ENCODE data around the gene RSRC2.

The RSRC2 gene

DNA sequence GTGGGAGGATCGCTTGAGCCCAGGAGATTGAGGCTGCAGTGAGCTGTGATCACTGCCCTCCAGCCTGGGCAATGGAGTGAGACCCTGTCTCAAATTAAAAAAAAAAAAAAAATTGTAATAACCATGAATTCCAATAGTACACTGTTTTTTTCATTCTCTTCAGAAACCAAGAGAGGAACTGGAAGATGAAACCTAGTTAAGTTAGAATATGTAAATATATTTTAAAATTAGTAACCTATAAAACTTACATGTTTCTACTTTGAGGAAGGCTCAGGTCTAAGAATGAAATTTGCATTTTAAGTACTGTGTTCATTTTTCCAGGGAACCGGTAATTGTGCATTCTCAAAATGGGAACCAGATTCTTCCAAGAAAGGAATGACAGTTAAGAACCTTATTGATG lies 19.1 kb upstream of the RSRC2 start:
- Histone ChIP-seq H3K36me3 (ENCODE audit: control insufficient read depth, insufficient read depth, low read length) (peaks cover 6% of the 10 kb centered on the region; the same call in 1 of the 2 replicates), H3K4me3 (ENCODE audit: low read length) (no peak overlapping the region), H3K4me1 (ENCODE audit: control insufficient read depth, insufficient read depth, low read length) (no peaks in the 10 kb centered on the region), H3K9me3 (ENCODE audit: control insufficient read depth, insufficient read depth, low read length) (no peaks in the 10 kb centered on the region), H3K27me3 (ENCODE audit: control insufficient read depth, insufficient read depth, low read length) (no peaks in the 10 kb centered on the region), H3K27ac (ENCODE audit: low read length) (no peak overlapping the region)
- no peak for DNase-seq (ENCODE audit: low read depth, low spot score)
- no CpG with 5 or more reads among the region's 2 CpGs for WGBS (ENCODE audit: insufficient coverage, insufficient read length)

DNA sequence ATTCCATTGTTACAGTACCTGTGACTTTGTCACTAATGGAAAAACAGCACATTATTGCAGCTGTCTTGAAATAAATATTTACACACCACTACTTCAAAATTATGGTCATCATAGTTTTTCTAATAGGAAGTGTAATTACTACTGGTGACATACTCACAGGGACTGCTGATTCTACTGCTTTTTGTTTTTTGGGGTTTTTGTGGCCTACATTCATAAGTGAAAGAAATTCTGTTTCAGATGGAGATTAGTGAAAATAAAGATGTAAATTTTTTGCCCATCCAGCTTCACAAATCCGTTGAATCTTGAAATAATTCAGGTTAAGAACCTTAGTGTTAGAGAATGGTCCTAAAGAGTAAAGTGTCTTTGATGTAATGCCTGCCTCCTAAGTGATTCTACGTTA lies 17.8 kb upstream of the RSRC2 start:
- no CpG with 5 or more reads among the region's 2 CpGs for WGBS (ENCODE audit: insufficient coverage, insufficient read length)
- H3K9me3 ChIP-seq (ENCODE audit: control insufficient read depth, insufficient read depth, low read length), result no peaks in the 10 kb centered on the region
- no peaks in the 10 kb centered on the region for H3K4me1 ChIP-seq (ENCODE audit: control insufficient read depth, insufficient read depth, low read length)
- no peaks in the 10 kb centered on the region for H3K27me3 ChIP-seq (ENCODE audit: control insufficient read depth, insufficient read depth, low read length)
- DNase-seq (ENCODE audit: low read depth, low spot score), result no peak
- H3K4me3 ChIP-seq (ENCODE audit: low read length), result no peak overlapping the region
- no peak overlapping the region for H3K27ac ChIP-seq (ENCODE audit: low read length)
- H3K36me3 ChIP-seq (ENCODE audit: control insufficient read depth, insufficient read depth, low read length), result peaks cover 4% of the 10 kb centered on the region; the same call in 1 of the 2 replicates

DNA sequence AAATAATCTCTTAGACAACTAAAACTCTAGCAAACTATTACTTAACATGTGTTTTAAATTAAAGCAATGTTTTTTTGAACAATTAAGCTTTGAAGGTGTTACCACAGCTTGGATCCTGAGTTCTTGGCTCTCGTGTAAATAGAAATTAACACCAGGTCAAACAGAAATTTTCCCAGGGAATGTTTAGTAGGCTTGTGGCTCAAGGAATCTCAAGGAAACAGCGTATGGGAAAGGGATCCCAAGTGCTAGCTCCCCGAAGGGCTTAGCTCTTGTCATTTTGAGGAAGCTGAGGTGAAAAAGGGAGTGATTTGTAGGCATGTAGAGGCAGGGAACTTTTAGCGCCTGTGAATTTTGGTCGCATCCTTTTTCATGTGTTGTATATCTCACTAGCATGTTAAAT lies 11.8 kb upstream of the RSRC2 start:
- H3K9me3 ChIP-seq (ENCODE audit: control insufficient read depth, insufficient read depth, low read length), result no peaks in the 10 kb centered on the region
- peaks cover 6% of the 10 kb centered on the region; the same call in 1 of the 2 replicates for H3K36me3 ChIP-seq (ENCODE audit: control insufficient read depth, insufficient read depth, low read length)
- no peak for DNase-seq (ENCODE audit: low read depth, low spot score)
- H3K27me3 ChIP-seq (ENCODE audit: control insufficient read depth, insufficient read depth, low read length), result no peaks in the 10 kb centered on the region
- H3K4me1 ChIP-seq (ENCODE audit: control insufficient read depth, insufficient read depth, low read length), result no peaks in the 10 kb centered on the region; the same call in 1 of the 2 replicates
- H3K27ac ChIP-seq (ENCODE audit: low read length), result no peak overlapping the region
- WGBS (ENCODE audit: insufficient coverage, insufficient read length), result no CpG with 5 or more reads among the region's 5 CpGs
- H3K4me3 ChIP-seq (ENCODE audit: low read length), result no peak overlapping the region

DNA sequence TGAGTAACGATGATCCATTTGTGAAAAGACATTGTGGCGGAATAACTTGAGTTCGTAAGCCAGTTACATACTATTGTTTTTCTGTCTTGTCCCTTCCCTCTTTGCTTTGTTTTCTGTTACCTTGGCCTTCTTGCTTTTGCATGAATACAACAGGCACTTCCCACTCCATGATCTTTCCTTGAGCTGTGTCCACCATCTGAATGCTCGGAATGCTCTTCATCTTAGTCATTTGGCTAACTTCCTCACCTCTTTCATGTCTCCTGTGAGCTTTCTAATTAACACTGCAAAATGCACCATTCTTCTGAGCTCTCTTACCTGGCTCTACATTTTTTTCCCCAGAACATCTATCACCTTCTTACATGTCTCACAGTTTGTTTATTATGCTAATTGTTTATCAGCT lies 10.3 kb upstream of the RSRC2 start:
- H3K4me1 ChIP-seq (ENCODE audit: control insufficient read depth, insufficient read depth, low read length), result no peaks in the 10 kb centered on the region; the same call in 1 of the 2 replicates
- no peaks in the 10 kb centered on the region for H3K9me3 ChIP-seq (ENCODE audit: control insufficient read depth, insufficient read depth, low read length)
- H3K27me3 ChIP-seq (ENCODE audit: control insufficient read depth, insufficient read depth, low read length), result no peaks in the 10 kb centered on the region
- peaks cover 2% of the 10 kb centered on the region; the same call in 1 of the 2 replicates for H3K36me3 ChIP-seq (ENCODE audit: control insufficient read depth, insufficient read depth, low read length)
- no peak overlapping the region for H3K4me3 ChIP-seq (ENCODE audit: low read length)
- no peak overlapping the region for H3K27ac ChIP-seq (ENCODE audit: low read length)
- no peak for DNase-seq (ENCODE audit: low read depth, low spot score)
- WGBS (ENCODE audit: insufficient coverage, insufficient read length), result no CpG with 5 or more reads among the region's 4 CpGs

DNA sequence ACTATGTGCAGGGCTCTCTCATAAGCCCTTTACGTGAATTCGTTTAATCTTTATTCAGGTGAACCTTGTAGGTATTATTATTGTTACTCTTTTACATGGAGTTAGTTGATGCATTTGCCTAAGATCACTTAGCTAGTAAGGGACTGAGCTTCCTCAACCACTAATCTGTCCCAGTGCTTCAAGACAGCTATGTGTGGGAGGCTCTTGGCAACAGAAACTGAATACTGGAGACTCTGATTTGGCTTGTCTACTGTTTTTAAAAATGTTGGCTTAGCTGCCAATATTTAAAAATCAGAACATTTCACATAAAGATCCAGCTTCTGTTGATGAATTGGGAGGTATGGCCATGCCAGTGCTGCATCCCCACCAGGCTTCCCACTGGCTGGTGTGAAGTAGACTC lies 7.1 kb upstream of the RSRC2 start:
- Histone ChIP-seq H3K27me3 (ENCODE audit: control insufficient read depth, insufficient read depth, low read length) (no peaks in the 10 kb centered on the region), H3K36me3 (ENCODE audit: control insufficient read depth, insufficient read depth, low read length) (no peaks in the 10 kb centered on the region; the same call in 1 of the 2 replicates), H3K27ac (ENCODE audit: low read length) (no peak overlapping the region), H3K4me1 (ENCODE audit: control insufficient read depth, insufficient read depth, low read length) (no peaks in the 10 kb centered on the region), H3K9me3 (ENCODE audit: control insufficient read depth, insufficient read depth, low read length) (no peaks in the 10 kb centered on the region), H3K4me3 (ENCODE audit: low read length) (no peak overlapping the region)
- no peak for DNase-seq (ENCODE audit: low read depth, low spot score)
- no CpG with 5 or more reads among the region's 2 CpGs for WGBS (ENCODE audit: insufficient coverage, insufficient read length)

DNA sequence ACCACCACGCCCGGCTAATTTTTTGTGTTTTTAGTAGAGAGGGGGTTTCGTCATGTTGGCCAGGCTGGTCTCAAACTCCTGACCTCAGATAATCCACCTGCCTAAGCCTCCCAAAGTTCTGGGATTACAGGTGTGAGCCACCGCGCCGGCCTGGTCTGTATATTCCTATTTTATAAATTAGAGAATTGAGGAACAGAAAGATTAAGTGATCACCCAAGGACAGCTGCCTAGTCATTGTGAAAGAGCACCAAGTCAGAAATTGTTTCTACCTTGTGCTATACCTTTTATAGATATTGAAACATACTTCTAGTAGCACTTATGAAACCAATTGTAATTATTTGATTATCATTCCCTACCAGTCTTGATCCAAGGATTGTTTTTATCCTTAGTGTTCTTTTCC lies 2.3 kb upstream of the RSRC2 start:
- H3K27ac ChIP-seq (ENCODE audit: low read length), result no peak overlapping the region
- H3K4me1 ChIP-seq (ENCODE audit: control insufficient read depth, insufficient read depth, low read length), result no peaks in the 10 kb centered on the region
- no peak for DNase-seq (ENCODE audit: low read depth, low spot score)
- WGBS (ENCODE audit: insufficient coverage, insufficient read length), result no CpG with 5 or more reads among the region's 6 CpGs
- no peaks in the 10 kb centered on the region; the same call in 1 of the 2 replicates for H3K36me3 ChIP-seq (ENCODE audit: control insufficient read depth, insufficient read depth, low read length)
- H3K27me3 ChIP-seq (ENCODE audit: control insufficient read depth, insufficient read depth, low read length), result no peaks in the 10 kb centered on the region
- H3K4me3 ChIP-seq (ENCODE audit: low read length), result no peak overlapping the region
- H3K9me3 ChIP-seq (ENCODE audit: control insufficient read depth, insufficient read depth, low read length), result no peaks in the 10 kb centered on the region

DNA sequence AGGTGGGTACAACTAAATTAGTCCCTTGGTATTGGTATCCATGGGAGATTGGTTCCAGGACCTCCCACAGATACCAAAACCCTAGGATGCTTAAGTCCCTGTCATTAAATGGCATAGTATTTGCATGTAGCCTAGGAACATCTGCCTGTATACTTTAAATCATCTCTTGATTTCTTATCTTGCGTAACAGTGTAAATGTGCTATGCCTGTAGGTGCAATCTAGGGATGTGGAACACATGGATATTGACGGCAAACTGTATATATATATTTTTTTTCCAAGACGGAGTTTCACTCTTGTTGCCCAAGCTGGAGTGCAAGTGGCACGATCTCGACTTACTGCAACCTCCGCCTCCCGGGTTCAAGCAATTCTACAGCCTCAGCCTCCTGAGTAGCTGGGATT lies 1.8 kb upstream of the RSRC2 start:
- Histone ChIP-seq H3K27me3 (ENCODE audit: control insufficient read depth, insufficient read depth, low read length) (no peaks in the 10 kb centered on the region), H3K27ac (ENCODE audit: low read length) (no peak overlapping the region), H3K4me3 (ENCODE audit: low read length) (no peak overlapping the region), H3K36me3 (ENCODE audit: control insufficient read depth, insufficient read depth, low read length) (no peaks in the 10 kb centered on the region; the same call in 1 of the 2 replicates), H3K4me1 (ENCODE audit: control insufficient read depth, insufficient read depth, low read length) (no peaks in the 10 kb centered on the region), H3K9me3 (ENCODE audit: control insufficient read depth, insufficient read depth, low read length) (no peaks in the 10 kb centered on the region)
- no peak for DNase-seq (ENCODE audit: low read depth, low spot score)
- no CpG with 5 or more reads among the region's 7 CpGs for WGBS (ENCODE audit: insufficient coverage, insufficient read length)

DNA sequence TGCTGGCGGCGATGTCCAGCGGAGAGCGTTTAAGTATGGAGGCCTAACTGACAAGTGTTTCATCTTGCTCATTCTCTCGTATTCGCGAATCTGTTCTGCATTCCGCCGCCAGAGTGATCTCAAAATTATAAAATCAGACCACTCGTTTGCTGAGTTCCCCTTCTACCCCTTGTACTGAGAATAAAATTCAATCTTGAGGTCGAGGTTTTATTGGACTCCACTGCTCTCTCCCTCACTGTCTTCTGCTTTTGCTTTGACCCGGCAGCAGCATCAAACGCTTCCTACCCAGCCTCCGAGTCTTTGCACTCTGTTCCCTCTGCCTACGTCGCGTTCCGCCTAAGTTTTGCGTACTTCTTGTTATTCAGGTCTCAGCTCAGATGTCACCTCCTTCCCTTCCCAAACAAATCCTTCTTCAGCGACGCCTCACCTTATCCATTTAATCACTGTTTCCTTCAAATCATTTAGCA lies 775 bp upstream of the RSRC2 start:
- Histone ChIP-seq H3K4me3 (ENCODE audit: low read length) (peak overlapping the region; percentile 89), H3K9me3 (ENCODE audit: control insufficient read depth, insufficient read depth, low read length) (no peaks in the 10 kb centered on the region), H3K27ac (ENCODE audit: low read length) (no peak overlapping the region), H3K36me3 (ENCODE audit: control insufficient read depth, insufficient read depth, low read length) (no peaks in the 10 kb centered on the region; the same call in 1 of the 2 replicates), H3K27me3 (ENCODE audit: control insufficient read depth, insufficient read depth, low read length) (no peaks in the 10 kb centered on the region), H3K4me1 (ENCODE audit: control insufficient read depth, insufficient read depth, low read length) (peaks cover 2% of the 10 kb centered on the region; the same call in 1 of the 2 replicates)
- DNase-seq (ENCODE audit: low read depth, low spot score), result no peak
- WGBS (ENCODE audit: insufficient coverage, insufficient read length), result no CpG with 5 or more reads among the region's 21 CpGs

DNA sequence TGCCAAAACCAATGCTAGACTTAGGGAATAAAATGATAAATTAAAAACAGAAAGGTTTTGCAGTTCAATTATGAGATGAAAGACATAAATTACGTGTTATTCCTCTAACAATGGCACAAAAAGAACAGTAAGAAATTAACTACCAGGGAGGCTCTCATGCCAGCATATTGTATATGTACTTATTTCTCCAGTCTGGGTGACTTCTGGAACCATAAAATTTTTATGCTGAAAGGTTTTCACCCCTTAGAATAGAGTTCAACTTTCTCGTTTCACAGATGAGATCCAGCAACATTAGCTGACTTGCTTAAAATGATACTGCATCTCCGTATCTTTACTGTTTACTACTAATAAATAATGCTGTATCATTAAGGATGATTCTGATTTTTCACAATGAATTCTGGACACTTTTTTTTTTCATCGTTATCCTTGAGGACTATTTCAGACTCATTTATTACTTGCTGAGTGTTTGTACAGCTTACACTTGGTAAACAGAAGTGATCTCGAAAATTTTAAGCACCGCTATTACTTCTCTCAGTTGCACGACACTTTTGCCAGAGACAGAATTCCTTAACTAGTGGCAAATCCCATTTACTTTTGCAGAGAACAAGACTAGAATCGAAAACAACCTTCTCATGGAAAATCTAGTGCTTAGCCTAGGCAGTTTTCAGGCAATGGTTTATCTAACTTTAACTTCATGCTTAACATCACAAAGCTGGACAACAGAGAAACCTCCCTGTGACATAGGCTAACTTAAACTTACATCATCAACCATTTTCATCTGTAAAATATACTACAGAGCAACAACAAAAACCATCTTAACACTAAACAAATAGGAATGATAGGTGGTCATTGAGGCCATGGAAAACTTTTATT lies 2.7 kb downstream of the RSRC2 start:
- Histone ChIP-seq H3K4me3 (ENCODE audit: low read length) (no peak overlapping the region; the same call in 1 of the 2 replicates), H3K27me3 (ENCODE audit: control insufficient read depth, insufficient read depth, low read length) (no peaks in the 10 kb centered on the region), H3K27ac (ENCODE audit: low read length) (no peak overlapping the region), H3K9me3 (ENCODE audit: control insufficient read depth, insufficient read depth, low read length) (no peaks in the 10 kb centered on the region), H3K36me3 (ENCODE audit: control insufficient read depth, insufficient read depth, low read length) (peaks cover 16% of the 10 kb centered on the region; the same call in 1 of the 2 replicates), H3K4me1 (ENCODE audit: control insufficient read depth, insufficient read depth, low read length) (peaks cover 2% of the 10 kb centered on the region; the same call in 1 of the 2 replicates)
- DNase-seq (ENCODE audit: low read depth, low spot score), result no peak
- no CpG with 5 or more reads among the region's 8 CpGs for WGBS (ENCODE audit: insufficient coverage, insufficient read length)

DNA sequence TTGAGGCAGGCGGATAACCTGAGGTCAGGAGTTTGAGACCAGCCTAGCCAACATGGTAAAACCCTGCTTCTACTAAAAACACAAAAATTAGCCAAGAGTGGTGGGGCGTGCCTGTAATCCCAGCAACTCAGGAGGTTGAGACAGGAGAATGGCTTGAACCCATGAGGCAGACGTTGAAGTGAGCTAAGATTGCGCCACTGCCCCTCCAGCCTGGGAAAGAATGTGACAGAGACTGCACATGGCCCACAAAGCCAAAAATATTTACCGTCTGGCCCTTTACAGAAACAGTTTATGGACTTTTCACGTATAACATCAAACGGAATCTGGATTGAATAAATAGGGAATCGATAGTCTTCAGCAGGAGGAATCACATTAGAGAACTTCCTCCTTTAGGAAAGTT lies 3.5 kb downstream of the RSRC2 start:
- Histone ChIP-seq H3K27ac (ENCODE audit: low read length) (no peak overlapping the region), H3K36me3 (ENCODE audit: control insufficient read depth, insufficient read depth, low read length) (peaks cover 21% of the 10 kb centered on the region; the same call in 1 of the 2 replicates), H3K9me3 (ENCODE audit: control insufficient read depth, insufficient read depth, low read length) (no peaks in the 10 kb centered on the region), H3K27me3 (ENCODE audit: control insufficient read depth, insufficient read depth, low read length) (no peaks in the 10 kb centered on the region), H3K4me1 (ENCODE audit: control insufficient read depth, insufficient read depth, low read length) (peaks cover 2% of the 10 kb centered on the region; the same call in 1 of the 2 replicates), H3K4me3 (ENCODE audit: low read length) (no peak overlapping the region)
- DNase-seq (ENCODE audit: low read depth, low spot score), result no peak
- WGBS (ENCODE audit: insufficient coverage, insufficient read length), result no CpG with 5 or more reads among the region's 8 CpGs
